ENCODE data around the gene ARHGAP32. TPM values are rescaled to one million over a fixed set of nuclear protein-coding genes. Genes with fewer than 3 reads are reported as not detected.

The ARHGAP32 gene
- total and polyA plus RNA-seq, 2 donors (not counting 1 experiment from before 2014, with no cell fraction given), result 4.0 to 9.6 TPM

GRCh38 chr11:128933481-128934178 lies 258.5 kb downstream of the ARHGAP32 start:
- Histone ChIP-seq H3K36me3 (ENCODE audit: control insufficient read depth, insufficient read depth, low read length) (no peaks in the 10 kb centered on the region), H4K20me1 (ENCODE audit: control insufficient read depth, extremely low read depth, insufficient read depth, low read length) (no peaks in the 10 kb centered on the region), H3K27me3 (ENCODE audit: control insufficient read depth, insufficient read depth, low read length) (no peaks in the 10 kb centered on the region), H3K79me2 (ENCODE audit: control insufficient read depth, insufficient read depth, low read length) (no peaks in the 10 kb centered on the region), H3K9me3 (ENCODE audit: control insufficient read depth, insufficient read depth, low read depth, low read length) (no peaks in the 10 kb centered on the region), H3K4me1 (ENCODE audit: control insufficient read depth, extremely low read depth, insufficient read depth, low read length) (no peaks in the 10 kb centered on the region), H2AFZ (ENCODE audit: low read length) (no peak overlapping the region), H3K4me3 (replicated peaks in 1 of 4; ENCODE audit: control extremely low read depth in 1 of 4, insufficient read depth in 1 of 4, low read depth in 3 of 4, low read length in 4 of 4) (no peak overlapping the region), H3K27ac (ENCODE audit: insufficient read depth, low read length) (no peak overlapping the region), H3K4me2 (ENCODE audit: extremely low read depth, insufficient read depth, low read length) (no peak overlapping the region), H3K9ac (ENCODE audit: insufficient read depth, low read length) (no peak overlapping the region)
- TF ChIP-seq, protein P1, sequence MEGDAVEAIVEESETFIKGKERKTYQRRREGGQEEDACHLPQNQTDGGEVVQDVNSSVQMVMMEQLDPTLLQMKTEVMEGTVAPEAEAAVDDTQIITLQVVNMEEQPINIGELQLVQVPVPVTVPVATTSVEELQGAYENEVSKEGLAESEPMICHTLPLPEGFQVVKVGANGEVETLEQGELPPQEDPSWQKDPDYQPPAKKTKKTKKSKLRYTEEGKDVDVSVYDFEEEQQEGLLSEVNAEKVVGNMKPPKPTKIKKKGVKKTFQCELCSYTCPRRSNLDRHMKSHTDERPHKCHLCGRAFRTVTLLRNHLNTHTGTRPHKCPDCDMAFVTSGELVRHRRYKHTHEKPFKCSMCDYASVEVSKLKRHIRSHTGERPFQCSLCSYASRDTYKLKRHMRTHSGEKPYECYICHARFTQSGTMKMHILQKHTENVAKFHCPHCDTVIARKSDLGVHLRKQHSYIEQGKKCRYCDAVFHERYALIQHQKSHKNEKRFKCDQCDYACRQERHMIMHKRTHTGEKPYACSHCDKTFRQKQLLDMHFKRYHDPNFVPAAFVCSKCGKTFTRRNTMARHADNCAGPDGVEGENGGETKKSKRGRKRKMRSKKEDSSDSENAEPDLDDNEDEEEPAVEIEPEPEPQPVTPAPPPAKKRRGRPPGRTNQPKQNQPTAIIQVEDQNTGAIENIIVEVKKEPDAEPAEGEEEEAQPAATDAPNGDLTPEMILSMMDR (conservative IDR thresholded peaks at IDR 0.05 in 1 of 2, IDR thresholded peaks at IDR 0.05 in 1 of 2; ENCODE audit: low read depth in 1 of 2, low read length in 2 of 2), result no peak
- no peak for TF ChIP-seq EZH2 (IDR thresholded peaks at IDR 0.05; ENCODE audit: low read length, missing control alignments)
- DNase-seq (ENCODE audit: low read depth in 2 of 2), result no peak

DNA sequence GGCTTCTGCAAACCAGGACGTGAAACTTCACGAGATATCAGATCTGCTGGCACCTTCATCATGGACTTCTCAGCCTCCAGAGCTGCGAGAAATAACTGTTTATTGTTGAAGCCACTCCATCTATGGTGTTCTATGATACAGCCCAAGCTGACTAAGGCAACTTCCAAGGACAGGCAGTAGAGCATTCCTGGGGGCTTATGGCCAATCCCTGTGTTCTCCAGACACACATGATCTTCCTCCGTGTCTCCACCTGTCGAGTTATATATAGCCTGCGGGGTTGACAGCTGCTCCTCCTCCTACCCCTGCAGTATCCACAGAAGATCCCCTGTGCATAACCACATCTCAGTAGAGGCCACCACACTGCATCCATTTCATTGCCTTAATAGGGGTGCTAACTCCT lies 260.5 kb downstream of the ARHGAP32 start:
- Histone ChIP-seq H3K79me2 (ENCODE audit: control insufficient read depth, insufficient read depth, low read length) (no peaks in the 10 kb centered on the region), H3K4me3 (replicated peaks in 1 of 4; ENCODE audit: control extremely low read depth in 1 of 4, insufficient read depth in 1 of 4, low read depth in 3 of 4, low read length in 4 of 4) (no peak overlapping the region), H3K36me3 (ENCODE audit: control insufficient read depth, insufficient read depth, low read length) (no peaks in the 10 kb centered on the region), H3K9ac (ENCODE audit: insufficient read depth, low read length) (no peak overlapping the region), H3K4me1 (ENCODE audit: control insufficient read depth, extremely low read depth, insufficient read depth, low read length) (no peaks in the 10 kb centered on the region), H3K27ac (ENCODE audit: insufficient read depth, low read length) (no peak overlapping the region), H3K27me3 (ENCODE audit: control insufficient read depth, insufficient read depth, low read length) (no peaks in the 10 kb centered on the region), H2AFZ (ENCODE audit: low read length) (no peak overlapping the region), H3K9me3 (ENCODE audit: control insufficient read depth, insufficient read depth, low read depth, low read length) (no peaks in the 10 kb centered on the region), H4K20me1 (ENCODE audit: control insufficient read depth, extremely low read depth, insufficient read depth, low read length) (no peaks in the 10 kb centered on the region), H3K4me2 (ENCODE audit: extremely low read depth, insufficient read depth, low read length) (no peak overlapping the region)
- DNase-seq (ENCODE audit: low read depth in 2 of 2), result no peak
- TF ChIP-seq, protein P1 (conservative IDR thresholded peaks at IDR 0.05 in 1 of 2, IDR thresholded peaks at IDR 0.05 in 1 of 2; ENCODE audit: low read depth in 1 of 2, low read length in 2 of 2), result no peak

DNA sequence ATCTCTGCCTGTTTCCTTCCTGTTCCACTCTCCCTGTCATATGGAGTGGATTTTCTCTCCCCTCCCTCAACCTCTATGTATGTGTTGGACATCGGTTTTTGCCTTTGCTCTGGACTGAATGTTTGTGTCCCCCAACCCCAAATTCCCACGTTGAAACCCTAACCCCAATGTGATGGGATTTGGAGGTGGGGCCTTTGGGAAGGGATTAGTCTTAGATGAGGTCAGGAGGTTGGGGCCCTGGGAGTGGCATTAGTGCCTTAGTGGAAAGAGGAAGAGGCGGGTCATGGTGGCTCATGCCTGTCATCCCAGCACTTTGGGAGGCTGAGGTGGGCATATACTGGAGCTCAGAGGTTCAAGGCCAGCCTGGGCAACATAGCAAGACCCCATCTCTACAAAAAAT lies 261.1 kb downstream of the ARHGAP32 start:
- H3K9ac ChIP-seq (ENCODE audit: insufficient read depth, low read length), result no peak overlapping the region
- H3K27ac ChIP-seq (ENCODE audit: insufficient read depth, low read length), result no peak overlapping the region
- no peaks in the 10 kb centered on the region for H3K9me3 ChIP-seq (ENCODE audit: control insufficient read depth, insufficient read depth, low read depth, low read length)
- TF ChIP-seq EZH2 (IDR thresholded peaks at IDR 0.05; ENCODE audit: low read length, missing control alignments), result no peak
- TF ChIP-seq, protein P1 (conservative IDR thresholded peaks at IDR 0.05 in 1 of 2, IDR thresholded peaks at IDR 0.05 in 1 of 2; ENCODE audit: low read depth in 1 of 2, low read length in 2 of 2), result no peak
- no peaks in the 10 kb centered on the region for H3K27me3 ChIP-seq (ENCODE audit: control insufficient read depth, insufficient read depth, low read length)
- DNase-seq (ENCODE audit: low read depth in 2 of 2), result no peak
- H3K36me3 ChIP-seq (ENCODE audit: control insufficient read depth, insufficient read depth, low read length), result no peaks in the 10 kb centered on the region
- H3K4me1 ChIP-seq (ENCODE audit: control insufficient read depth, extremely low read depth, insufficient read depth, low read length), result no peaks in the 10 kb centered on the region
- H3K79me2 ChIP-seq (ENCODE audit: control insufficient read depth, insufficient read depth, low read length), result no peaks in the 10 kb centered on the region
- no peak overlapping the region for H3K4me3 ChIP-seq (replicated peaks in 1 of 4; ENCODE audit: control extremely low read depth in 1 of 4, insufficient read depth in 1 of 4, low read depth in 3 of 4, low read length in 4 of 4)
- H3K4me2 ChIP-seq (ENCODE audit: extremely low read depth, insufficient read depth, low read length), result no peak overlapping the region
- no peaks in the 10 kb centered on the region for H4K20me1 ChIP-seq (ENCODE audit: control insufficient read depth, extremely low read depth, insufficient read depth, low read length)
- H2AFZ ChIP-seq (ENCODE audit: low read length), result no peak overlapping the region

Measured in fibroblast of lung (primary cell).